Parathyroid adenoma (tissue), 2 donors: ENCODE measurements around the gene POU3F1.

Experiments used
- H2AFZ ChIP-seq: fragments of 300-600 bp; sonication (generic); one replicate; pipeline ENCODE4 v1.7.0; 2017; ENCODE audit warnings: antibody characterized with exemption, mild to moderate bottlenecking
- H3K27ac ChIP-seq: fragments of 300-600 bp; sonication (generic); one replicate; pipeline ENCODE4 v1.7.0; 2017
- H3K27me3 ChIP-seq: fragments of 300-600 bp; sonication (generic); one replicate; pipeline ENCODE4 v1.7.0; 2017; ENCODE audit warnings: low read length; ENCODE audit not compliant: control insufficient read depth, insufficient read depth
- H3K36me3 ChIP-seq: fragments of 300-600 bp; sonication (generic); one replicate; pipeline ENCODE4 v1.7.0; 2017; ENCODE audit warnings: low read length; ENCODE audit not compliant: control insufficient read depth, insufficient read depth
- H3K4me1 ChIP-seq: fragments of 300-600 bp; sonication (generic); one replicate; pipeline ENCODE4 v1.7.0; 2017; ENCODE audit warnings: control low read depth
- H3K4me2 ChIP-seq: fragments of 300-600 bp; sonication (generic); one replicate; pipeline ENCODE4 v1.7.0; 2017; ENCODE audit warnings: low read length
- H3K4me3 ChIP-seq: fragments of 300-600 bp; sonication (generic); one replicate; pipeline ENCODE4 v1.7.0; 2017; ENCODE audit warnings: low read depth, low read length
- H3K79me2 ChIP-seq: fragments of 300-600 bp; sonication (generic); one replicate; pipeline ENCODE4 v1.7.0; 2017; ENCODE audit warnings: control low read depth
- H3K9ac ChIP-seq: fragments of 300-600 bp; sonication (generic); one replicate; pipeline ENCODE4 v1.7.0; 2017; ENCODE audit warnings: mild to moderate bottlenecking
- H3K9me3 ChIP-seq: fragments of 300-600 bp; sonication (generic); one replicate; pipeline ENCODE4 v1.7.0; 2017; ENCODE audit warnings: low read length; ENCODE audit not compliant: control insufficient read depth
- TF ChIP-seq, protein P1 (sequence below): fragments of 300-600 bp; sonication (generic); IDR thresholded peaks from one replicate; pipeline ENCODE4 v1.7.0; 2017; ENCODE audit warnings: antibody characterized with exemption, mild to moderate bottlenecking
- donor health status: primary hyperparathyroidism.

POU3F1 gene

DNA sequence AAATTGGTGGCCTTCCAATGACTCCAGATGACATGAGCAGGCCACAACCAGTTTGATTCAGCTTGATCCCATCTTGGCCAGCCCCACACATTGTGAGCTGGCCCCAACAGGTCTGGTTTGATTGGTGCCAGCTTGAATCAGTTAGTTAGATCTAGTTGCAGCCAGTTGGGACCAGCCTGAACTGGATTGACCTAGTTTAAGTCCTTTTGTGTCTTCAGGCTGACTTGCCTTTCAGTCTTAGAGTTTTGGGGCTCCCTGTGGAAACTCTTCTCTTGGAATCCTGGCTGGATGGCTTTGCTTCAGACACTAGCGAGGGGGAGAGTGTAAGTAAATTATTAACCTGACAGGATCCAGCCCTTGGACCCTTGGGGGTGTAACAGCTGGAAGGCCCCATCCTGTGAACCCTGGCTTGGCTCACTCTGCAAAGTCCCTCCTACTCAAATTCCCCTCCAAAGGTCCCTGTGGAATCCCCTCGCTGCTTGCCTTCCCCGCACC is 36.2 kb upstream of the POU3F1 start:
- Histone ChIP-seq H3K79me2 (no peaks in the 10 kb centered on the region), H3K27ac (no peak overlapping the region), H3K27me3 (no peaks in the 10 kb centered on the region), H3K9ac (no peak overlapping the region), H3K4me2 (no peak overlapping the region), H2AFZ (no peak overlapping the region), H3K4me3 (no peak overlapping the region), H3K36me3 (no peaks in the 10 kb centered on the region), H3K9me3 (no peaks in the 10 kb centered on the region), H3K4me1 (no peaks in the 10 kb centered on the region)
- TF ChIP-seq, protein P1, sequence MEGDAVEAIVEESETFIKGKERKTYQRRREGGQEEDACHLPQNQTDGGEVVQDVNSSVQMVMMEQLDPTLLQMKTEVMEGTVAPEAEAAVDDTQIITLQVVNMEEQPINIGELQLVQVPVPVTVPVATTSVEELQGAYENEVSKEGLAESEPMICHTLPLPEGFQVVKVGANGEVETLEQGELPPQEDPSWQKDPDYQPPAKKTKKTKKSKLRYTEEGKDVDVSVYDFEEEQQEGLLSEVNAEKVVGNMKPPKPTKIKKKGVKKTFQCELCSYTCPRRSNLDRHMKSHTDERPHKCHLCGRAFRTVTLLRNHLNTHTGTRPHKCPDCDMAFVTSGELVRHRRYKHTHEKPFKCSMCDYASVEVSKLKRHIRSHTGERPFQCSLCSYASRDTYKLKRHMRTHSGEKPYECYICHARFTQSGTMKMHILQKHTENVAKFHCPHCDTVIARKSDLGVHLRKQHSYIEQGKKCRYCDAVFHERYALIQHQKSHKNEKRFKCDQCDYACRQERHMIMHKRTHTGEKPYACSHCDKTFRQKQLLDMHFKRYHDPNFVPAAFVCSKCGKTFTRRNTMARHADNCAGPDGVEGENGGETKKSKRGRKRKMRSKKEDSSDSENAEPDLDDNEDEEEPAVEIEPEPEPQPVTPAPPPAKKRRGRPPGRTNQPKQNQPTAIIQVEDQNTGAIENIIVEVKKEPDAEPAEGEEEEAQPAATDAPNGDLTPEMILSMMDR = no peak

DNA sequence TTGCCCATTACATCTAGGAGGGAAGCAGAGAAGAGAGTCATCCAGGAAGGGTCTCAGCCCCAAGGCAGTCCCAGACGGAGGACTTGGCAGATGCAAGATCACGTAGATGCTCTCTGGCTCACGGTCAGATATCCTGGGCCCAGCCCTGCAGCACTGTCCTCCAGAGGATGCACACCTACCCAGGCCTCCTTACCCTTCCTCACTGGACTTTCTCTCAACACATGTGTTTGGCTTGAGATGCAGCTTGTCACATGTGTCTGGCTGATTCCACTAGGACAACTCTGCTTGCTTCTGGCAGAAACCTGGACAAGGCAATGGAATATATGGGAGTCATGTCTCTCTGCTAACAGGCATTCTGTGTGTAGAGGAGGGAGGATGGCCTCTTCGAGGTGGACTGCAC is 32.4 kb upstream of the POU3F1 start:
- Histone ChIP-seq H3K4me3 (no peak overlapping the region), H3K79me2 (no peaks in the 10 kb centered on the region), H3K27me3 (no peaks in the 10 kb centered on the region), H3K4me1 (no peaks in the 10 kb centered on the region), H3K36me3 (no peaks in the 10 kb centered on the region), H3K9ac (no peak overlapping the region), H3K9me3 (no peaks in the 10 kb centered on the region), H3K4me2 (no peak overlapping the region), H2AFZ (no peak overlapping the region), H3K27ac (no peak overlapping the region)
- TF ChIP-seq, protein P1 = no peak

DNA sequence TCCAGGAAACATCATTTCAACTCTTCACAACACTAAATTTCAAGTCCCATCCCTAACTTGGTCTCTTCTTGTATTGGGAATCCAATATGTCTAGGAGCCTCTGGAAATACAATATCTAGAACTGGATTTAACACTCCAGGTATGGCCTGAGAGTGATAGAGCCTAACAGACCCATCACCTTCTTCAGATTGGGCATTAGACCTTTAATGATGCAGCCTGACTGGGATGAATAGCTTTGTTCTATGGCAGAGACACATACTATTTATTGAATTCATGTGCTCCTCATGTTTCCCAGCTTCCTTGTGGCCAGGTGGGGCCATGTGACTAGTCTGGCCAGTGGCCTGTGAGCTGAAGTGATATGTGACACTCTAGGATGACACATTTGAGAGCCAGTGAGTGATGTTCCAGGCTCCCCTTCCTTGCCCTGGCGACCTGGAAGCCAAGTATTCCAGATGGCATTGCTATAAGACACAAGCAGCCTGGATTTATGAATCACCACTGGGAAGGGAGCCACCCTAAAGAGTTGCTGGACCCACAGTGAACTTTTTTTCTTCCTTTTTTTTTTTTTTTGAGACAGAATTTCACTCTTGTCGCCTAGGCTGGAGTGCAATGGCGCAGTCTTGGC is 31.0 kb upstream of the POU3F1 start:
- H3K4me2 ChIP-seq = no peak overlapping the region
- TF ChIP-seq, protein P1 = no peak
- H3K79me2 ChIP-seq = no peaks in the 10 kb centered on the region
- H2AFZ ChIP-seq = no peak overlapping the region
- no peak overlapping the region for H3K4me3 ChIP-seq
- no peaks in the 10 kb centered on the region for H3K4me1 ChIP-seq
- H3K36me3 ChIP-seq = no peaks in the 10 kb centered on the region
- H3K9ac ChIP-seq = no peak overlapping the region
- no peak overlapping the region for H3K27ac ChIP-seq
- H3K9me3 ChIP-seq = no peaks in the 10 kb centered on the region
- H3K27me3 ChIP-seq = no peaks in the 10 kb centered on the region

DNA sequence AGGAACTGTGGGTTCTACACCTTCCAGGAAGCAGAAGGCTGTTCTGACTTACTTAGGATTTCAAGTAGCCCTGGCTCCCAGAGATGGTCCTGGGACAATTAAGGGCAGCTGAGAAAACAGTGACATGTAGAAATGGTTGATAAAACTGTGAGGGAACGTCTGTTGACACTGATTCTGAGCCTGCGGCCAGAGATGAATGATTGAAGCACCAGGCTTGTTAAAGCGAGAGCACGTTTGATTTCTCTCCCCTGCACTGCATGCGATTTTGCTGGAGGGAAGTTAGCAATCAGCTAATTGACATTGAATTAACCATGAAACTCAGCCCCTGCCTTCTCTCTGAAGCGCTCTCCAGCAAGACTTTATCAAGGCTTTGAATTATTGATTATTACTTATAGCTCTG is 29.9 kb upstream of the POU3F1 start:
- no peak overlapping the region for H3K27ac ChIP-seq
- no peaks in the 10 kb centered on the region for H3K9me3 ChIP-seq
- no peaks in the 10 kb centered on the region for H3K4me1 ChIP-seq
- TF ChIP-seq, protein P1 = no peak
- H3K4me2 ChIP-seq = no peak overlapping the region
- no peaks in the 10 kb centered on the region for H3K27me3 ChIP-seq
- H3K79me2 ChIP-seq = no peaks in the 10 kb centered on the region
- no peak overlapping the region for H2AFZ ChIP-seq
- no peaks in the 10 kb centered on the region for H3K36me3 ChIP-seq
- no peak overlapping the region for H3K9ac ChIP-seq
- H3K4me3 ChIP-seq = no peak overlapping the region

DNA sequence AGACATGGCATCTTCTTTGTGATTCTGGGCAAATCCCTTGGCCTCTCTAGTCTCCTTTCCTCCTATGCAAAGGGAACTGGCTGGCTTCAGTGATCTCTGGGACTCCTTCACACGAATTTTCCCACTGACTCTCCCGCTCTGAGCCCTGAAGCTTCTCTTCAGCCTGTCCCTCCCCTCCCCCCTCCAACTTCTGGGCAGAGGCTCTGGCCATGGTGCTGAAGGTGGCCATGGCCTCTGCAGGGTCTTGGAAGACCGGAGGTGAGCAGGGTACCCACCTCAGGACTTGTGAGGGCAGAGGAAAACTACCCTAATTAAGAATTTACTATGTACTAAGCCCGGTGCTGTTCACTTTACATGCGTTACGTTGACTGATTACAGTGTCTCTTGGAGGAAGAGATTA is 29.4 kb upstream of the POU3F1 start:
- no peak overlapping the region for H3K9ac ChIP-seq
- H3K9me3 ChIP-seq = no peaks in the 10 kb centered on the region
- H3K36me3 ChIP-seq = no peaks in the 10 kb centered on the region
- H3K4me2 ChIP-seq = no peak overlapping the region
- no peaks in the 10 kb centered on the region for H3K27me3 ChIP-seq
- H3K79me2 ChIP-seq = no peaks in the 10 kb centered on the region
- TF ChIP-seq, protein P1 = no peak
- no peak overlapping the region for H2AFZ ChIP-seq
- H3K27ac ChIP-seq = no peak overlapping the region
- no peaks in the 10 kb centered on the region for H3K4me1 ChIP-seq
- no peak overlapping the region for H3K4me3 ChIP-seq
